8988T (cell line): ENCODE measurements around the gene UNC93A.
"Not testable (repeated sequence)": the region's sequence is repeated elsewhere in the genome, so short reads cannot be mapped to it uniquely, and the experiment has no call there.

Experiments
- DNase-seq: peaks from one replicate; pipeline ENCODE4 v3.0.0; 2011

Gene UNC93A

GRCh38 chr6:167272151-167272550 lies 19.0 kb upstream of the UNC93A start:
- DNase-seq: no peak

GRCh38 chr6:167272696-167273379 lies 18.3 kb upstream of the UNC93A start:
- DNase-seq: no peak

- DNase-seq: no peak
Measured at GRCh38 chr6:167274270-167274669, 16.8 kb upstream of the UNC93A start.

GRCh38 chr6:167275001-167275400 lies 16.1 kb upstream of the UNC93A start:
- DNase-seq: no peak

GRCh38 chr6:167275436-167275835 lies 15.7 kb upstream of the UNC93A start:
- DNase-seq: no peak

- DNase-seq: no peak
Measured at GRCh38 chr6:167276772-167277533, 14.2 kb upstream of the UNC93A start.

GRCh38 chr6:167278173-167278940 lies 12.8 kb upstream of the UNC93A start:
- not testable (repeated sequence) for DNase-seq

- DNase-seq: no peak
Measured at GRCh38 chr6:167279766-167280446, 11.2 kb upstream of the UNC93A start.

GRCh38 chr6:167280466-167280865 lies 10.6 kb upstream of the UNC93A start:
- DNase-seq: not testable (repeated sequence)

- DNase-seq: no peak
Measured at GRCh38 chr6:167282165-167282564, 8.9 kb upstream of the UNC93A start.

- DNase-seq: not testable (repeated sequence)
Measured at GRCh38 chr6:167284565-167284964, 6.5 kb upstream of the UNC93A start.

GRCh38 chr6:167285077-167285770 lies 5.9 kb upstream of the UNC93A start:
- no peak for DNase-seq

GRCh38 chr6:167287513-167288048 lies 3.5 kb upstream of the UNC93A start:
- no peak for DNase-seq

- not testable (repeated sequence) for DNase-seq
Measured at GRCh38 chr6:167288591-167289225, 2.4 kb upstream of the UNC93A start.

- not testable (repeated sequence) for DNase-seq
Measured at GRCh38 chr6:167289291-167289690, 1.8 kb upstream of the UNC93A start.

- no peak for DNase-seq
Measured at GRCh38 chr6:167291623-167292300, 647 bp downstream of the UNC93A start.

GRCh38 chr6:167292301-167293087 lies 1.4 kb downstream of the UNC93A start:
- no peak for DNase-seq

GRCh38 chr6:167293088-167293589 lies 2.0 kb downstream of the UNC93A start:
- DNase-seq: no peak

GRCh38 chr6:167293590-167294091 lies 2.5 kb downstream of the UNC93A start:
- no peak for DNase-seq

GRCh38 chr6:167294241-167294640 lies 3.1 kb downstream of the UNC93A start:
- no peak for DNase-seq
